SK-N-SH (cell line): ENCODE measurements around the gene WDR7. TPM values are rescaled to one million over a fixed set of nuclear protein-coding genes. Genes with fewer than 3 reads are reported as not detected.

Source experiments
- CTCF ChIA-PET: fragments of 300-600, 350-600 bp; formaldehyde crosslinking; extraction: SDS; loops from one replicate; lab custom pipeline; 2021; lab: Yijun Ruan, JAX
- POLR2A ChIA-PET: fragments of 350-600 bp; sonication (Branson Sonifier 250); formaldehyde crosslinking; extraction: SDS; loops from one replicate; lab custom pipeline; 2020; ENCODE audit warnings: antibody characterized with exemption, inconsistent platforms; lab: Yijun Ruan, JAX
- DNase-seq: peaks from one replicate; pipeline ENCODE4 v3.0.0; 2012
- H2AFZ ChIP-seq: fragments of 200-600 bp; sonication (generic); 2 replicates; pipeline ENCODE4 v1.8.1; 2016; ENCODE audit warnings: antibody characterized with exemption, mild to moderate bottlenecking, low read depth
- H3F3A ChIP-seq: fragments of 200-600 bp; sonication (generic); replicated peaks from 2 replicates; pipeline ENCODE3; 2016; ENCODE audit warnings: antibody characterized with exemption, mild to moderate bottlenecking; ENCODE audit not compliant: insufficient read depth
- H3K27ac ChIP-seq, 2 experiments: fragments of 200-500 bp in 1 of 2; fragments of 200-600 bp in 1 of 2; sonication (Bioruptor generic) in 1 of 2; sonication (generic), shearing (Covaris generic) in 1 of 2; 2 replicates each; pipeline versions ENCODE4 v1.5.1 to v1.6.1; 2014 to 2016; ENCODE audit warnings: low read depth in 2 of 2, inconsistent platforms in 1 of 2, low read length in 1 of 2, mild to moderate bottlenecking in 1 of 2, mixed read lengths in 1 of 2
- H3K27me3 ChIP-seq: fragments of 200-600 bp; sonication (generic), shearing (Covaris generic); 2 replicates; pipeline ENCODE4 v1.6.1; 2016; ENCODE audit warnings: mixed run types; ENCODE audit not compliant: insufficient read depth
- H3K36me3 ChIP-seq, 2 experiments: fragments of 200-500 bp in 1 of 2; fragments of 200-600 bp in 1 of 2; sonication (Bioruptor generic) in 1 of 2; sonication (generic) in 1 of 2; replicated peaks in 1 of 2; 2 replicates each; pipeline versions ENCODE3 to v1.5.1; 2014 to 2016; ENCODE audit warnings: low read length in 1 of 2, mild to moderate bottlenecking in 1 of 2; ENCODE audit not compliant: insufficient read depth in 2 of 2, control insufficient read depth in 1 of 2
- H3K4me1 ChIP-seq, 2 experiments: fragments of 200-500 bp in 1 of 2; fragments of 200-600 bp in 1 of 2; sonication (Bioruptor generic) in 1 of 2; sonication (generic), shearing (Covaris generic) in 1 of 2; 2 replicates each; pipeline versions ENCODE4 v1.5.1 to v1.6.1; 2014 to 2016; ENCODE audit warnings: low read depth in 1 of 2, low read length in 1 of 2, mixed run types in 1 of 2; ENCODE audit not compliant: insufficient read depth in 2 of 2, control insufficient read depth in 1 of 2
- H3K4me2 ChIP-seq: fragments of 200-600 bp; sonication (generic), shearing (Covaris generic); 2 replicates; pipeline ENCODE4 v1.6.1; 2017; ENCODE audit warnings: mixed run types
- H3K4me3 ChIP-seq, 2 experiments: fragments of 200-500 bp in 1 of 2; fragments of 200-600 bp in 1 of 2; sonication (Bioruptor generic) in 1 of 2; sonication (generic), shearing (Covaris generic) in 1 of 2; 2 replicates each; pipeline versions ENCODE4 v1.5.1 to v1.8.1; 2014 to 2016; ENCODE audit warnings: low read depth in 2 of 2, inconsistent platforms in 1 of 2, low read length in 1 of 2, mild to moderate bottlenecking in 1 of 2, mixed read lengths in 1 of 2, moderate library complexity in 1 of 2
- H3K79me2 ChIP-seq: fragments of 200-600 bp; sonication (generic); 2 replicates; pipeline ENCODE4 v1.8.1; 2017; ENCODE audit warnings: mild to moderate bottlenecking; ENCODE audit not compliant: insufficient read depth
- H3K9ac ChIP-seq: fragments of 200-600 bp; sonication (generic); 2 replicates; pipeline ENCODE4 v1.6.1; 2017; ENCODE audit warnings: mixed run types
- H3K9me2 ChIP-seq: fragments of 200-600 bp; sonication (generic); 2 replicates; pipeline ENCODE4 v1.6.1; 2017; ENCODE audit warnings: mixed run types
- H3K9me3 ChIP-seq: fragments of 200-600 bp; sonication (generic); 2 replicates; pipeline ENCODE4 v1.6.1; 2017; ENCODE audit warnings: mixed run types, mild to moderate bottlenecking, moderate library complexity
- H4K20me1 ChIP-seq: fragments of 200-600 bp; sonication (generic); 2 replicates; pipeline ENCODE4 v1.6.1; 2017; ENCODE audit warnings: mild to moderate bottlenecking, mixed run types; ENCODE audit not compliant: insufficient read depth
- FOXM1 ChIP-seq: IDR thresholded peaks from 2 replicates; pipeline ENCODE4 v1.4.0; 2012; ENCODE audit warnings: low read depth, mild to moderate bottlenecking
- IRF3 ChIP-seq: fragments of 150-350 bp; IDR thresholded peaks from 2 replicates; pipeline ENCODE4 v1.6.1; 2016; ENCODE audit warnings: mild to moderate bottlenecking, low read depth, low read length
- JUND ChIP-seq: IDR thresholded peaks from 2 replicates; pipeline ENCODE4 v1.4.0; 2012
- MAX ChIP-seq: IDR thresholded peaks from 2 replicates; pipeline ENCODE4 v1.4.0; 2012; ENCODE audit warnings: low read depth
- MXI1 ChIP-seq: IDR thresholded peaks from 2 replicates; pipeline ENCODE4 v1.6.1; 2012; ENCODE audit warnings: mild to moderate bottlenecking, low read depth, low read length, improper control_type of control experiment
- PBX3 ChIP-seq: IDR thresholded peaks from 2 replicates; pipeline ENCODE4; 2012
- TEAD4 ChIP-seq: IDR thresholded peaks from 2 replicates; pipeline ENCODE4 v1.4.0; 2012; ENCODE audit warnings: mild to moderate bottlenecking, borderline replicate concordance; ENCODE audit not compliant: insufficient read depth
- whole genome bisulfite sequencing: methylation state at CpG from one replicate; pipeline ENCODE4 v1.1.6; 2017; ENCODE audit warnings: low lambda C conversion rate; 5-methylcytosine and 5-hydroxymethylcytosine counted together
- polyA plus RNA-seq, 3 experiments: library from polyadenylated mRNA; depleted of rRNA; stranded (reverse); fragments of >200 nt; gene quantifications; 2 replicates each; pipeline ENCODE4 v1.2.3, GENCODE V29; 2012
- TF ChIP-seq, protein P1 (sequence below): fragments of 150-350 bp; IDR thresholded peaks from 2 replicates; pipeline ENCODE4 v1.6.1; 2017; ENCODE audit warnings: antibody characterized with exemption, low read length, low read depth, borderline replicate concordance

The WDR7 gene
- polyA plus RNA-seq, 1 of the 3 experiments (the other 2 are of a cell fraction): 4.1 TPM

- Histone ChIP-seq H3K4me2 (no peak overlapping the region), H3F3A (no peaks in the 10 kb centered on the region), H3K79me2 (no peaks in the 10 kb centered on the region)
- DNase-seq: no peak
- TF ChIP-seq TEAD4 (no peak), IRF3 (no peak)
- TF ChIP-seq, all 33 proteins: peak for 0
- ChIA-PET CTCF (no interaction called here), POLR2A (no interaction called here)
- Histone ChIP-seq H3K27me3 (no peaks in the 10 kb centered on the region), H4K20me1 (no peaks in the 10 kb centered on the region), H3K9me3 (no peaks in the 10 kb centered on the region), H3K4me1 (no peaks in the 10 kb centered on the region), H3K9ac (no peak overlapping the region), H3K4me3 (no peak overlapping the region), H2AFZ (no peak overlapping the region), H3K36me3 (no peaks in the 10 kb centered on the region), H3K27ac (no peak overlapping the region), H3K9me2 (no peaks in the 10 kb centered on the region)
- WGBS: 56% methylated on average over 7 of the region's 13 CpGs
These were observed 426.0 kb downstream of the WDR7 start for GRCh38 chr18:57077005-57077765.

DNA sequence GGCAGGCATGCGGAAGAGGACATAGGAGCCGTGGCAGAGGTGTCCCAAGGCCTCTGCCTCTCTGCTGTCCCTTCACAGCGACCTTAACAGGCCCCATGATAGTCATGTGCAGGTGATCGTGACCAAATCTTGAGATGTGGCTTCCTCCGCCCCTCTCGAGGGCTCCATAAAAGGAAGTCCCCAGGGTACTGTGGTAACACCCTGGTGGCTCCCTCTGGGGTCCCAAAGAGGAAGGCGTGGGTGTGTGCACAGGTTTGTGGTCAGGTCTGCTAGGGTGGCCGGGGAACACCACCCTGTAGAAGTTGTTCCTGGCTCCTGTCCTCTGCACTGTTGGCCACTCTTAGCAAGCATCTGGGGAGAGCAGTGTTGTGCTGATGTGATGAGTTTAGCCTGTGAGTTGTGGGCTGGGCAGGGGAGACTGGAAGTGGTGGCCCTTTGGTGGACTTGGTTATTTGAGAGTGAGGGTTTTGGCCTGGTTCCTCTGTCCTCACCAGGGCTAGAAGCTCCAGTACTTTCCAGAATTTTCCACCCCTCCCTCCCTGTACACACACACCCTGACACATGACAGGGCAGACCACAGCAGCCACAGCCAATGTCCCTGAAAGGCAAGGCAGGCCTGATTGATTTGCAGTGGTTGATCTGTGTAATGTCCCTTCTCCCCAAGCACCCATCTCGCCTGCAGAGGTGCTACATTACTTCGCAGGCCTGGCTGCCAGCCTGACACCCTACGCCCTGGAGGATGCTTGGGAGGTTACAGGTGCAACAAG, 426.8 kb downstream of the WDR7 start:
- no peak for DNase-seq
- Histone ChIP-seq H3K4me3 (no peak overlapping the region), H3K9me3 (no peaks in the 10 kb centered on the region), H2AFZ (no peak overlapping the region), H4K20me1 (no peaks in the 10 kb centered on the region), H3K4me2 (no peak overlapping the region), H3K4me1 (no peaks in the 10 kb centered on the region), H3K79me2 (no peaks in the 10 kb centered on the region), H3K9ac (no peak overlapping the region), H3K36me3 (no peaks in the 10 kb centered on the region), H3K9me2 (no peaks in the 10 kb centered on the region), H3F3A (no peaks in the 10 kb centered on the region), H3K27me3 (no peaks in the 10 kb centered on the region), H3K27ac (no peak overlapping the region)
- ChIA-PET POLR2A (no interaction called here), CTCF (no interaction called here)
- TF ChIP-seq MAX: no peak
- TF ChIP-seq MXI1: no peak
- TF ChIP-seq, protein P1, sequence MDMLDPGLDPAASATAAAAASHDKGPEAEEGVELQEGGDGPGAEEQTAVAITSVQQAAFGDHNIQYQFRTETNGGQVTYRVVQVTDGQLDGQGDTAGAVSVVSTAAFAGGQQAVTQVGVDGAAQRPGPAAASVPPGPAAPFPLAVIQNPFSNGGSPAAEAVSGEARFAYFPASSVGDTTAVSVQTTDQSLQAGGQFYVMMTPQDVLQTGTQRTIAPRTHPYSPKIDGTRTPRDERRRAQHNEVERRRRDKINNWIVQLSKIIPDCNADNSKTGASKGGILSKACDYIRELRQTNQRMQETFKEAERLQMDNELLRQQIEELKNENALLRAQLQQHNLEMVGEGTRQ: no peak
- no peak for TF ChIP-seq FOXM1
- no peak for TF ChIP-seq PBX3
- TF ChIP-seq JUND: no peak
- 42% methylated on average over 10 of the region's 11 CpGs for WGBS
